Ovary (tissue), 9 donors: ENCODE measurements around the gene GALNTL6. TPM values are rescaled to one million over a fixed set of nuclear protein-coding genes. Genes with fewer than 3 reads are reported as not detected.

ENCODE experiments used
- DNase-seq, 5 donors: peaks; one replicate each; pipeline ENCODE4 v3.0.0-alpha.2; 2019 to 2020
- H3K27ac ChIP-seq, 2 donors: fragments of 200-600 bp; one replicate each; pipeline versions ENCODE4 v1.5.1 to v1.8.0; 2019 to 2022
- H3K27me3 ChIP-seq: fragments of 200-600 bp; one replicate; pipeline ENCODE4 v1.8.0; 2022
- H3K36me3 ChIP-seq: fragments of 200-600 bp; sonication (generic); one replicate; pipeline ENCODE4 v1.5.1; 2019
- H3K4me1 ChIP-seq: one replicate; pipeline ENCODE4 v1.8.1; 2013; ENCODE audit warnings: mild to moderate bottlenecking, moderate library complexity; ENCODE audit not compliant: insufficient read depth
- H3K4me3 ChIP-seq: fragments of 200-600 bp; sonication (generic); one replicate; pipeline ENCODE4 v1.5.1; 2017
- H3K9me3 ChIP-seq, 2 donors: fragments of 200-600 bp in 1 of 2; sonication (generic) in 1 of 2; one replicate each; pipeline versions ENCODE4 v1.5.1 to v1.8.1; 2013 to 2019; ENCODE audit warnings: mild to moderate bottlenecking in 1 of 2, moderate library complexity in 1 of 2
- EP300 ChIP-seq: sonication (generic); formaldehyde crosslinking; IDR thresholded peaks from one replicate; pipeline ENCODE4 v1.6.1; 2017; ENCODE audit warnings: antibody characterized with exemption
- POLR2A ChIP-seq: fragments of 450-650 bp; IDR thresholded peaks from one replicate; pipeline ENCODE4 v1.6.1; 2017; ENCODE audit warnings: antibody characterized with exemption, mild to moderate bottlenecking, moderate library complexity
- WGBS, 3 donors: extraction: QIAGEN DNeasy Blood & Tissue Kit in 1 of 3; methylation state at CpG; one replicate each; pipeline versions ENCODE4 v1.1.5 to v1.1.7; 2013 to 2017; 5-methylcytosine and 5-hydroxymethylcytosine counted together
- intact Hi-C, 4 donors: fragments of 100-400 bp; cut with DNase I; formaldehyde crosslinking; loops; one replicate each; pipeline versions ENCODE4 v1.11.0 to v1.15.1; 2022 to 2023
- polyA plus RNA-seq, 2 donors: library from polyadenylated mRNA; stranded (reverse); fragments of 200-250 nt in 1 of 2; fragments of 350-450 nt in 1 of 2; fragmentation: Illumina TruSeq in 1 of 2; extraction: RNeasy Lipid Tissue Mini Kit (QIAGEN cat#74804) in 1 of 2; gene quantifications; one replicate each; pipeline ENCODE4 v1.2.3, GENCODE V29; 2013 to 2014
- total RNA-seq, 7 donors: library from RNA; depleted of rRNA in 2 of 7; stranded (reverse); fragments of >200 nt in 2 of 7; fragmentation: NEBNext Ultra II Directional in 3 of 7; extraction: Animal tissue kit (Norgen Biotek cat#: 25700) in 3 of 7; gene quantifications; one replicate each; pipeline versions ENCODE4 v1.1.0 to v1.2.4, GENCODE V29; 2016 to 2023
- TF ChIP-seq, protein P1 (sequence below), 3 donors: fragments of 450-650 bp in 2 of 3; fragments of 200-600 bp in 1 of 3; IDR thresholded peaks; one replicate each; pipeline versions ENCODE4 v1.5.1 to v1.8.0; 2016 to 2022; ENCODE audit warnings: antibody characterized with exemption in 3 of 3, mild to moderate bottlenecking in 1 of 3
- donor health status: DM: no; HTN: no; CAD: no; lungs with moderate emphysema.
- donor health status: DM: no; HTN: no; CAD: no.
- donor health status: Bipolar disorder and iron deficiency.
- donor health status: DM: yes; HTN: yes; CAD: no.
- donor health status: DM: no; HTN: no; CAD: no.
- donor health status: DM: yes; HTN: yes; CAD: no.

The GALNTL6 gene
- total and polyA plus RNA-seq, 9 donors = 0.11 to 1.8 TPM; not detected in 7

- Histone ChIP-seq H3K4me1 (no peaks in the 10 kb centered on the region), H3K9me3 (no peaks in the 10 kb centered on the region), H3K4me3 (no peak overlapping the region), H3K36me3 (no peaks in the 10 kb centered on the region), H3K27me3 (no peaks in the 10 kb centered on the region), H3K27ac (no peak overlapping the region)
- intact Hi-C loops = no loop called here
- WGBS, 3 donors = 24 to 49% (median 28%) methylated on average over 2 of the region's 2 CpGs
- TF ChIP-seq EP300 (no peak), POLR2A (no peak)
- TF ChIP-seq, protein P1, sequence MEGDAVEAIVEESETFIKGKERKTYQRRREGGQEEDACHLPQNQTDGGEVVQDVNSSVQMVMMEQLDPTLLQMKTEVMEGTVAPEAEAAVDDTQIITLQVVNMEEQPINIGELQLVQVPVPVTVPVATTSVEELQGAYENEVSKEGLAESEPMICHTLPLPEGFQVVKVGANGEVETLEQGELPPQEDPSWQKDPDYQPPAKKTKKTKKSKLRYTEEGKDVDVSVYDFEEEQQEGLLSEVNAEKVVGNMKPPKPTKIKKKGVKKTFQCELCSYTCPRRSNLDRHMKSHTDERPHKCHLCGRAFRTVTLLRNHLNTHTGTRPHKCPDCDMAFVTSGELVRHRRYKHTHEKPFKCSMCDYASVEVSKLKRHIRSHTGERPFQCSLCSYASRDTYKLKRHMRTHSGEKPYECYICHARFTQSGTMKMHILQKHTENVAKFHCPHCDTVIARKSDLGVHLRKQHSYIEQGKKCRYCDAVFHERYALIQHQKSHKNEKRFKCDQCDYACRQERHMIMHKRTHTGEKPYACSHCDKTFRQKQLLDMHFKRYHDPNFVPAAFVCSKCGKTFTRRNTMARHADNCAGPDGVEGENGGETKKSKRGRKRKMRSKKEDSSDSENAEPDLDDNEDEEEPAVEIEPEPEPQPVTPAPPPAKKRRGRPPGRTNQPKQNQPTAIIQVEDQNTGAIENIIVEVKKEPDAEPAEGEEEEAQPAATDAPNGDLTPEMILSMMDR (IDR thresholded peaks at IDR 0.05) = no peak
- no peak for DNase-seq
Observed at GRCh38 chr4:172088556-172088955, 275.4 kb downstream of the GALNTL6 start.

- Histone ChIP-seq H3K27ac (no peak overlapping the region), H3K4me1 (no peaks in the 10 kb centered on the region), H3K4me3 (no peak overlapping the region), H3K36me3 (no peaks in the 10 kb centered on the region), H3K9me3 (no peaks in the 10 kb centered on the region), H3K27me3 (no peaks in the 10 kb centered on the region)
- DNase-seq = no peak
- intact Hi-C loops = no loop called here
- WGBS, 3 donors = 24 to 32% (median 30%) methylated on average over 4 of the region's 4 CpGs
- TF ChIP-seq POLR2A (no peak), EP300 (no peak)
- TF ChIP-seq, protein P1 (IDR thresholded peaks at IDR 0.05) = no peak
Observed at GRCh38 chr4:172095161-172095560, 282.0 kb downstream of the GALNTL6 start.

GRCh38 chr4:172096786-172097185 lies 283.6 kb downstream of the GALNTL6 start:
- Histone ChIP-seq H3K4me3 (no peak overlapping the region), H3K27me3 (no peaks in the 10 kb centered on the region), H3K9me3 (no peaks in the 10 kb centered on the region), H3K4me1 (no peaks in the 10 kb centered on the region), H3K36me3 (no peaks in the 10 kb centered on the region), H3K27ac (no peak overlapping the region)
- intact Hi-C loops = no loop called here
- DNase-seq = no peak
- TF ChIP-seq, protein P1 (IDR thresholded peaks at IDR 0.05) = no peak
- TF ChIP-seq POLR2A = no peak
- TF ChIP-seq EP300 = no peak
- WGBS, 3 donors = 17 to 36% (median 22%) methylated on average over 6 of the region's 6 CpGs

GRCh38 chr4:172099376-172099775 lies 286.2 kb downstream of the GALNTL6 start:
- Histone ChIP-seq H3K27me3 (no peaks in the 10 kb centered on the region), H3K27ac (no peak overlapping the region), H3K9me3 (no peaks in the 10 kb centered on the region), H3K4me1 (no peaks in the 10 kb centered on the region), H3K4me3 (no peak overlapping the region), H3K36me3 (no peaks in the 10 kb centered on the region)
- DNase-seq = no peak
- 65 to 74% (median 71%) methylated on average over 2 of the region's 2 CpGs for WGBS, 3 donors
- no peak for TF ChIP-seq EP300
- TF ChIP-seq POLR2A = no peak
- TF ChIP-seq, protein P1 (IDR thresholded peaks at IDR 0.05) = no peak
- intact Hi-C loops = no loop called here

- WGBS, 3 donors = 89 to 96% (median 95%) methylated on average over 1 of the region's 1 CpG
Observed at GRCh38 chr4:172103456-172103855, 290.3 kb downstream of the GALNTL6 start.

More at GRCh38 chr4:172103456-172103855, 290.3 kb downstream of the GALNTL6 start:
- Histone ChIP-seq H3K27ac (no peak overlapping the region), H3K36me3 (no peaks in the 10 kb centered on the region), H3K4me1 (no peaks in the 10 kb centered on the region), H3K9me3 (no peaks in the 10 kb centered on the region), H3K4me3 (no peak overlapping the region), H3K27me3 (no peaks in the 10 kb centered on the region)
- no peak for DNase-seq
- intact Hi-C loops = no loop called here
- no peak for TF ChIP-seq POLR2A
- TF ChIP-seq EP300 = no peak
- TF ChIP-seq, protein P1 (IDR thresholded peaks at IDR 0.05) = no peak
